ENCODE measurements around the gene HDHD5.

The HDHD5 gene

GRCh38 chr22:17158568-17159503 lies at the start of gene HDHD5:
HDHD5 (minus strand) TSS chr22:17159277; CDS start chr22:17159251, 26 bp downstream.
- Histone ChIP-seq H3K9me3 (ENCODE audit: control insufficient read depth in 2 of 2, low read length in 2 of 2) (no peaks in the 10 kb centered on the region), H3K27ac (ENCODE audit: low read length) (peak within 1 kb of the TSS; percentile 76), H3K4me1 (ENCODE audit: control insufficient read depth, insufficient read depth, low read length) (peaks cover 18% of the 10 kb centered on the region), H3K27me3 (ENCODE audit: control insufficient read depth in 1 of 2, insufficient read depth in 2 of 2, low read length in 2 of 2) (no peaks in the 10 kb centered on the region), H3K9ac (ENCODE audit: low read length in 2 of 2) (peak within 1 kb of the TSS; percentile 71 to 78), H3K36me3 (ENCODE audit: control insufficient read depth in 2 of 2, insufficient read depth in 2 of 2, low read length in 2 of 2) (peaks cover 3 to 4% of the 10 kb centered on the region in 2 donors), H3K4me3 (ENCODE audit: low read length in 2 of 2) (peak within 1 kb of the TSS; percentile 85 to 91)

DNA sequence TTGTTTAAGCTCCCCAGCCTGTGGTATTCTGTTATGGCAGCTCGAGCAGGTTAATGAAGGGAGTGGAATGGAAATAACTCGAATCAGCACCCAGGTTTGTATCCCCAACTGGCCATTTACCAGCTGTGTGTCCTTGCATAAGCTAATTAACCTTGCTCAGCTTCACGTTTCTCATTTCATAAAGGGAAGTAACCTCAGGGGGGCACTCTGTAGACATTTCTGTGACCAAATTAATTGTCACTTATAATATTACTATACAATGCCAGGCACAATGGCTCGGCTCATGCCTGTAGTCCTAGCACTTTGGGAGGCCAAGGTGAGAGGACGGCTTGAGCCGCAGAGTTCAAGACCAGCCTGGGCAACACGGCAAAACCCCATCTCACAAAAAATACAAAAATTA lies 46.4 kb upstream of the HDHD5 start:
- peaks cover 0 to 3% of the 10 kb centered on the region in 2 donors for H3K27me3 ChIP-seq (ENCODE audit: control insufficient read depth in 1 of 2, insufficient read depth in 2 of 2, low read length in 2 of 2)

GRCh38 chr22:17201285-17201945 lies 42.3 kb upstream of the HDHD5 start:
- no peak overlapping the region for H3K4me3 ChIP-seq (ENCODE audit: low read length in 2 of 2)
- H3K4me1 ChIP-seq (ENCODE audit: control insufficient read depth, insufficient read depth, low read length), result no peaks in the 10 kb centered on the region
- peaks cover 8% of the 10 kb centered on the region in 2 donors for H3K27me3 ChIP-seq (ENCODE audit: control insufficient read depth in 1 of 2, insufficient read depth in 2 of 2, low read length in 2 of 2)
- no peaks in the 10 kb centered on the region for H3K36me3 ChIP-seq (ENCODE audit: control insufficient read depth in 2 of 2, insufficient read depth in 2 of 2, low read length in 2 of 2)
- no peak overlapping the region for H3K9ac ChIP-seq (ENCODE audit: low read length in 2 of 2)
- H3K27ac ChIP-seq (ENCODE audit: low read length), result no peak overlapping the region
- no peaks in the 10 kb centered on the region for H3K9me3 ChIP-seq (ENCODE audit: control insufficient read depth in 2 of 2, low read length in 2 of 2)

More for the DNA sequence above, 46.4 kb upstream of the HDHD5 start:
- Histone ChIP-seq H3K4me1 (ENCODE audit: control insufficient read depth, insufficient read depth, low read length) (no peaks in the 10 kb centered on the region), H3K9ac (ENCODE audit: low read length in 2 of 2) (no peak overlapping the region), H3K27ac (ENCODE audit: low read length) (no peak overlapping the region), H3K4me3 (ENCODE audit: low read length in 2 of 2) (no peak overlapping the region), H3K9me3 (ENCODE audit: control insufficient read depth in 2 of 2, low read length in 2 of 2) (no peaks in the 10 kb centered on the region), H3K36me3 (ENCODE audit: control insufficient read depth in 2 of 2, insufficient read depth in 2 of 2, low read length in 2 of 2) (no peaks in the 10 kb centered on the region)

DNA sequence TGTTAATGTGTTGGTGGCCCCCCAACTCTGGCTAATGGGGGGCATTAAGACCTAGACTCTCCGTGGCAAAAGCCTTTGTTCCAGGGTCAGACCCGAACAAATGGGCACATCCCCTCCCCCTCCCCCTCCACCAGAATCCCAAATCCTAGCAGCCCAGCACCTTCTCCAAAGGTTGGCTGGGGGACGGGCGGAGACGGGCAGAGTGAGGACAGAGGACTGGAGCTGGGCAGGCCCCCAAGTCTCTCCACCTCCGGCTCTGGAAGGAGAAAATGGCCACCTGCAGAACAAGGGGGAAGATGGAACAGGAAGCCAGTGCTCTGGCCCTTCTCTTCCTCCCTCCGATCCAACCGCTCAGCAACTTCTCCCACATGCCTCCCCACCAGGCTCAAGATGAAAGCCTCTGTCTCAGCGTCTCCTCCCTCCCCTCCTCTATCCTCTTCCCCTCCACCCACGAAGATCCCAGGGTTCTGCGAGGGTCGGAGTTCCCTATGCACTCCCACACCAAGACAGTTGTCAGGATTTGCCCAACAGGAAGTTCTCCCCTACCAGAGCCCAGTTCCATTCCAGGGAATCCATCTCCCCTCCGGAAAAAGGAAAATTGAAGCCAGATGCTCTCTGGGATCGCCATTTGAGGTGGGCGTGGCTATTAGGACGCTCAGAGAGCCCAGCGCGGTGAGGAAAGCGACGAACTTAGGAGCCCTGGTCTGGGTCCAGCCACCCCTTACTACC lies 40.1 kb upstream of the HDHD5 start:
- no peaks in the 10 kb centered on the region for H3K36me3 ChIP-seq (ENCODE audit: control insufficient read depth in 2 of 2, insufficient read depth in 2 of 2, low read length in 2 of 2)
- no peaks in the 10 kb centered on the region for H3K4me1 ChIP-seq (ENCODE audit: control insufficient read depth, insufficient read depth, low read length)
- peaks cover 8% of the 10 kb centered on the region in 2 donors for H3K27me3 ChIP-seq (ENCODE audit: control insufficient read depth in 1 of 2, insufficient read depth in 2 of 2, low read length in 2 of 2)
- peak overlapping the region; percentile 30 to 55 for H3K4me3 ChIP-seq (ENCODE audit: low read length in 2 of 2)
- H3K9me3 ChIP-seq (ENCODE audit: control insufficient read depth in 2 of 2, low read length in 2 of 2), result no peaks in the 10 kb centered on the region
- no peak overlapping the region for H3K9ac ChIP-seq (ENCODE audit: low read length in 2 of 2)
- no peak overlapping the region for H3K27ac ChIP-seq (ENCODE audit: low read length)

- Histone ChIP-seq H3K9ac (ENCODE audit: low read length in 2 of 2) (no peak overlapping the region), H3K27ac (ENCODE audit: low read length) (no peak overlapping the region), H3K27me3 (ENCODE audit: control insufficient read depth in 1 of 2, insufficient read depth in 2 of 2, low read length in 2 of 2) (peaks cover 5 to 8% of the 10 kb centered on the region in 2 donors), H3K36me3 (ENCODE audit: control insufficient read depth in 2 of 2, insufficient read depth in 2 of 2, low read length in 2 of 2) (no peaks in the 10 kb centered on the region), H3K4me1 (ENCODE audit: control insufficient read depth, insufficient read depth, low read length) (no peaks in the 10 kb centered on the region), H3K9me3 (ENCODE audit: control insufficient read depth in 2 of 2, low read length in 2 of 2) (no peaks in the 10 kb centered on the region), H3K4me3 (ENCODE audit: low read length in 2 of 2) (no peak overlapping the region)
Measured at GRCh38 chr22:17198170-17199002, 39.3 kb upstream of the HDHD5 start.

DNA sequence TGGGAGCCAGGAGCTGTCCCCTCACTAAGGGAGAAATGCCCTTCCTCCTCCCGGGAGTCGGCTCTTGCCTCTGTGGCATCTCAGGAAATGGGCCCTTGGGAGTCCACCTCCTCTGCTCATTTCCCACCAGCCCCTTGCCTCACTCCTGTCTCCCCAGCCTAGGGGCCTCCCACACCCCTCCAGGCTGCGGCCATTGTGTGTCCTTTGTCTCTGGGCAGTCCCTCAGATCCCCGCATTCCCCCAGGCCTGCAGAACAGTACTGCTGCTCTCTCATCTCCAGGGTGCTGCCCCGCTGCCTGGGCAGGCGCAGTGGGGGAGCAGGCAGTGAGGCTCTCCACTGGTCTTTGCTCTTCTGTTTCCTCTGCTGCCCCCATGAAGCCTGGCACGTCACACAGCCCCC lies 35.1 kb upstream of the HDHD5 start:
- Histone ChIP-seq H3K27me3 (ENCODE audit: control insufficient read depth in 1 of 2, insufficient read depth in 2 of 2, low read length in 2 of 2) (peaks cover 5% of the 10 kb centered on the region in 2 donors), H3K4me1 (ENCODE audit: control insufficient read depth, insufficient read depth, low read length) (no peaks in the 10 kb centered on the region), H3K9ac (ENCODE audit: low read length in 2 of 2) (no peak overlapping the region), H3K27ac (ENCODE audit: low read length) (no peak overlapping the region), H3K4me3 (ENCODE audit: low read length in 2 of 2) (no peak overlapping the region), H3K36me3 (ENCODE audit: control insufficient read depth in 2 of 2, insufficient read depth in 2 of 2, low read length in 2 of 2) (no peaks in the 10 kb centered on the region), H3K9me3 (ENCODE audit: control insufficient read depth in 2 of 2, low read length in 2 of 2) (no peaks in the 10 kb centered on the region)

GRCh38 chr22:17192186-17192585 lies 33.1 kb upstream of the HDHD5 start:
- Histone ChIP-seq H3K9ac (ENCODE audit: low read length in 2 of 2) (no peak overlapping the region), H3K9me3 (ENCODE audit: control insufficient read depth in 2 of 2, low read length in 2 of 2) (no peaks in the 10 kb centered on the region), H3K36me3 (ENCODE audit: control insufficient read depth in 2 of 2, insufficient read depth in 2 of 2, low read length in 2 of 2) (no peaks in the 10 kb centered on the region), H3K27me3 (ENCODE audit: control insufficient read depth in 1 of 2, insufficient read depth in 2 of 2, low read length in 2 of 2) (no peaks in the 10 kb centered on the region), H3K4me1 (ENCODE audit: control insufficient read depth, insufficient read depth, low read length) (no peaks in the 10 kb centered on the region), H3K27ac (ENCODE audit: low read length) (no peak overlapping the region), H3K4me3 (ENCODE audit: low read length in 2 of 2) (no peak overlapping the region)

GRCh38 chr22:17191163-17191784 lies 32.2 kb upstream of the HDHD5 start:
- Histone ChIP-seq H3K36me3 (ENCODE audit: control insufficient read depth in 2 of 2, insufficient read depth in 2 of 2, low read length in 2 of 2) (no peaks in the 10 kb centered on the region), H3K4me3 (ENCODE audit: low read length in 2 of 2) (no peak overlapping the region)

GRCh38 chr22:17190702-17191101 lies 31.6 kb upstream of the HDHD5 start:
- H3K9ac ChIP-seq (ENCODE audit: low read length in 2 of 2), result no peak overlapping the region
- H3K27ac ChIP-seq (ENCODE audit: low read length), result no peak overlapping the region
- no peaks in the 10 kb centered on the region for H3K36me3 ChIP-seq (ENCODE audit: control insufficient read depth in 2 of 2, insufficient read depth in 2 of 2, low read length in 2 of 2)
- H3K4me3 ChIP-seq (ENCODE audit: low read length in 2 of 2), result no peak overlapping the region
- H3K9me3 ChIP-seq (ENCODE audit: control insufficient read depth in 2 of 2, low read length in 2 of 2), result no peaks in the 10 kb centered on the region
- H3K27me3 ChIP-seq (ENCODE audit: control insufficient read depth in 1 of 2, insufficient read depth in 2 of 2, low read length in 2 of 2), result no peaks in the 10 kb centered on the region
- no peaks in the 10 kb centered on the region for H3K4me1 ChIP-seq (ENCODE audit: control insufficient read depth, insufficient read depth, low read length)

More at GRCh38 chr22:17191163-17191784, 32.2 kb upstream of the HDHD5 start:
- Histone ChIP-seq H3K27me3 (ENCODE audit: control insufficient read depth in 1 of 2, insufficient read depth in 2 of 2, low read length in 2 of 2) (no peaks in the 10 kb centered on the region), H3K9ac (ENCODE audit: low read length in 2 of 2) (no peak overlapping the region), H3K27ac (ENCODE audit: low read length) (no peak overlapping the region), H3K9me3 (ENCODE audit: control insufficient read depth in 2 of 2, low read length in 2 of 2) (no peaks in the 10 kb centered on the region), H3K4me1 (ENCODE audit: control insufficient read depth, insufficient read depth, low read length) (no peaks in the 10 kb centered on the region)
